ENCODE data around the gene MLF2. TPM values are rescaled to one million over a fixed set of nuclear protein-coding genes. Genes with fewer than 3 reads are reported as not detected.
"Not testable (repeated sequence)": the region's sequence is repeated elsewhere in the genome, so short reads cannot be mapped to it uniquely, and the experiment has no call there.

Gene MLF2
- total RNA-seq, 1 donor from 2014 or later: 94.4 TPM

DNA sequence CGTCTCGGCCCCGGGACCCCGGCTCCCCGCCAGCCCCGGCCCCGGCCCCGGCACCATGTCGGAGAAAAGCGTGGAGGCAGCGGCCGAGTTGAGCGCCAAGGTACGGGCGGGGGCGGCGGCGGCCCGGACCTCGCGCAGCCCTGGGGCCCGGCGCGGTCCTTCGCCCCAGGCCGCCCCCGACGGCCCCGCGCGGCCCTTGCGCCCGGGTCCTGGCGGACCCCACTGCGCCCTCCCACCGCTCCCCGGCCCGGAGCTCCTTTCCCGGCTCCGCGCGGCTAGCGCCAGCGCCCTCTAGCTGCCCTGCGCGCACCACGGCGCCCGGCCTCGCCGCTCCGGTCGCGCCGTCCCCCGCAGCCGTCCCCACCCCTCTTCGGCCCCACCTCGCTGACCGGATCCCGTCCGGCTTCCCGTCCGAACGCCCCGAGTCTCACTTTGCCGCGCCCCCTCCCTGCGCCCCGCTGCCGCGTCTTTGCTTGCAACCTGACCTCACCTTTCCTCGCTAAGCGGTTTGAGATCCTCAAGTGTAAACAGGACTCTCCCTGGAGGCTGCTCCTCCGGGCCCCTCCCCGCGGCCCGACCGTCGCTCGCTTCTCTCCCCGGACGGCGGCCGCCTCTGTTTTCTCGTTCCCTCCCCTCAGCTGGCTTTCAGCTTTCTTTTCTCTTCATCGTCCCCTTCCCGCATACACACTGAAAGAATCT is 13.9 kb upstream of the MLF2 start:
- intact Hi-C loops (cut with micrococcal nuclease): loop anchor here (2.0 to 5.0 kb wide), 2 partner anchors 22 to 79 kb away; partner anchors contain the start of genes CD4 and ZNF384

DNA sequence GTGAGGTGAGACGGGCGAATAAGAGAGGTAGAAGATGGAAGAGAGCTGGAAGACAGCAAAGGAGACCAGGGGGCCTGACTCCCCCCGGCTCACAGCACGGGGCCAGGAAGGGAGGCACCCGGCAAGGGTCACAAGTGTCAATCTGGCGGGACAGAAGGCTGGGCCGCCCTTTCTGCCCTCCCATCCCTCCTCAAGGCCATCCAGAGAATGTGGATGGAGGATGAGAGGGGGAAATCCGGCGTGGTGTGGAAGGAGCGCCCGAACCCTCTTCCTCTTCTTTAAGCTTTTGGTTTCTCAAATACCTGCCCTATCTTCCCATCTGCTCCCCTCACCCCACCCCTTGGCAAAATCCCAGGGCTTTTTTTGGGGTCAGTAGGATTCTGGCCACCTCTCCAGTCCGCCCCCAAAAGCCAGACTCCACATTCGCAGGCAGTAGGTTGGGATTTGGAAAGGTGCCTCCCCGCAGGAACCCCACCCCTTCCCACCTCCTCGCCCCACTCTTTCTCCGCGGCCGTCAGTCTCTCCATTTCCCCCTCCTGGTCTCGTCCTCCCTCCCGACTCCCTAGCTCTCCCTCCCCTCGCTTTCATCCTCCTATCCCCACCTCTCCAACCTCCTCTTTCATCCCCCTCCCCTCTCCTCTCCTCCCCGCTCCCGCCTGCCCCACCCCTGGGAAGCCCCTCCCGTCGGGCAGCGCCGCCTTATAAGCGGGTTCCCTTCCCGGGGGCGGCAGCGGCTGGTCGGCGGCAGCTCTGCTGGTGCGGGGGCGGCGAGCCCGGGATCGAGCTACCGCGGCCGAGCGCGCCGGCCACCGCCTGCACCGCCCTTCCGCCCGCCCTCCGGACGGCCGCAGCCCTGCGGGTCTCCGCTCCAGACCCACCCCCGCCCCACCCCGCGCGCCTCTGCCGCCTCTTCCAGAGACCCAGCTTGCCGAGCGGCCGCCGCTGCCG is 13.0 kb upstream of the MLF2 start, which contains the start of gene PTMS:
Gene PTMS (plus strand): TSS at position 730 of the 948 bp plus-strand sequence. CDS start 343 bp downstream, outside the sequence.
- intact Hi-C loops (cut with micrococcal nuclease): loop anchor here (2.0 to 5.0 kb wide), 3 partner anchors 13 to 79 kb away; partner anchors contain the start of genes CD4 and ZNF384

DNA sequence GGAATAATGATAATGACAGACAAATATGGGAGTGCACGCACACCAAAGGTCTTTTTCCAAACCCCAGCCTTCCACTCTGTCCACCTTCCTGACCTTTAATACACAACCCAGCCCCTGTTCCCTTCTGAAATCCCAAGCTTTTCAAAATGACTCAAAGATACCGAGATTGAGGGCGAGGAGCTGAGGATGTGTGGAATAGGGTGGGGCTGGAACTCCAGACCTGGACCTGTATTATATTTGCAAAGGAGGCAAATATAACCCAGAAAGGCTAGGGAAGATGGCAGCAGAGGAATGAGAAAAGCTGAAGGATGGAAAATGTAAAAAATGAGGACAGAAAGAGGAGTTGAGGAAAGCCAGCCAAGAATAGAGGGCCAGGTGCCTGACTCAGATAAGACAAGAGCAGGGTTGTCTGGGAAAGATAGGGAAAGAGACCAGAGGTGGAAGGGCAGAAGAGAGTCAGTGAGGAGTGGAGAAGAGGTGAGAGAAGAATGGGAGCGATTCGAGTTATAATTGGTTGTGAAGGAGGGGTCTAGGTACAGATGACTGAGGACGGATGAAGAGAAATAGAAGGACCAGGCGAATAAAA is 12.2 kb upstream of the MLF2 start:
- intact Hi-C loops (cut with micrococcal nuclease): loop anchor here (2.0 to 5.0 kb wide), 2 partner anchors 14 to 78 kb away; partner anchors contain the start of gene ZNF384

DNA sequence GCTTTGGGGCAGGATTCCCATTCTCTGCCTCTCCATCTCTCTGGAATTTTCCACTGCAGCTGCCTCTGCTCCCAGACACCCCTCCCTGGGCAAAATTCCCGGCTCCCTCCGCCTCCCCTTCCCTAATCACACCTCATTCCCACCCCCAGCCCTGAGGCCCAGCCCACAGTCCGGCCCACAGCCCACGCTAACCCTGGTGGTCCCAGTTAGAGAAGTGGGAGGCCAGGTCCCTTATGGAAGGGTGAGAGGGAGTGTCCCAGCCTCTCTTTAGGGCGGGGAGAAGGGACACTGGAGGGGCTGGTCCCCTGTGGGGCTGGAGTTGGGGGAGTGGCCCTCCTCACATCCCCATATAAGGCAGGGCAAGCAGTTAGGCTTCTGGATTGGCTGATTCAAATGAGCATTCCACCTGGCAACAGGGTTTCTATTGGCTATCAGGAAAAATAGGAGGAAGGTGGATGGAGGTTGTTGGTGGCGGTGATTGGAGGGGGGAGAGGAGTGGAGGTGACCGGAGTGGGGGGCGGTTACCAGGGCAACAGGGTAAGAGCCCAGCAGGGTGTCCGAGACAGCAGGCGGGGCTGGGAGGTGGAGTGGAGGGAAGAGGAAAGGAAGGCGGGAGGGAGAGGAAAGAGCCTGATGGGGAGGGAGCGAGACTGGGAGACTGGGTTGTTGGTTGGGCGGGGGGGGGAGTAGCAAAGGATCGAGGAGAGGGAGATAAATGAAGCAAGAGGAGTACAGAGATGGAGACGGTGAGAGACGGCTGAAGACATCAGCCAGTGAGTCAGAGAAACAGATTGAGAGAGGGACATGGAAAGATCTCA is 11.3 kb upstream of the MLF2 start:
- intact Hi-C loops (cut with micrococcal nuclease): loop anchor here (1.0 to 2.0 kb wide), 2 partner anchors 11 to 15 kb away; partner anchors contain the start of gene MLF2

DNA sequence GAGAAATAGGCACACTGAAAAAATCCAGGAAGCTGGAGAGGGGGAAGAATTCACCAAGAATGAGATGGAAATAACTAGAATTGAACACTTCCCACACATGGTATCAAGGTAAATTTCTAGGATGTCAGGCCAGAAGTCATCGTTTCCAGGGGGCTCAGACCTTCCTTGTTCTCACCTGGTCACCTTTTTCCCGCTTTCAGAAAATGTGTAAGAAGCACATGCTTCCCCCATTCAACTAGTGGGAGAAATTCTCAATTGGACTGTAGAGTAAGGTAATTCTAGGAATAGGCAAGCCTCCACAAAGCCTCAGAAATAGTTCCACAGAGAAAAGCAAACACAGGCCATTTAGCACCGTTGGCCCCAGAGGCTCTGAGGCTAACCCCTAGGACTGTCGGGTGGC is 10.4 kb upstream of the MLF2 start:
- intact Hi-C loops (cut with micrococcal nuclease): no loop called here

DNA sequence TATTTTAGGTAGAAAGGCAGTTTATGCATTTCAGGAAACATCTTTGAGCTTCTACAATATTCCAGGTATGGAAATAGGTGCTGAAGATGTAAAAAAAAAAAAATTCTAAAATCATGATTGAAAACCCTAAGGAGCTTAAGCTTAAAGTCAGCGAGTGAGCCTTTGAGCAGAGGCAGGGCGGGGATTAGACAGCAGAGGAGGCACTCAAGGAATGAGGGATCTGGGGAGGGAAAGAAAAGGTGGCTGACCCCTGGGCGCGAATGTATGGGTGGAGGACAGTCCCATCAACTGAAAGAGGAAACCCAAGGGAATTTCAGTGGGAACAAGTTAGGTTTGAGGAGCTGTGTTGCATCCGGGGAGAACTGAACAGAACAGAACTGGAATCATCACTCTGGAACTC is 6.8 kb upstream of the MLF2 start:
- intact Hi-C loops (cut with micrococcal nuclease): no loop called here

DNA sequence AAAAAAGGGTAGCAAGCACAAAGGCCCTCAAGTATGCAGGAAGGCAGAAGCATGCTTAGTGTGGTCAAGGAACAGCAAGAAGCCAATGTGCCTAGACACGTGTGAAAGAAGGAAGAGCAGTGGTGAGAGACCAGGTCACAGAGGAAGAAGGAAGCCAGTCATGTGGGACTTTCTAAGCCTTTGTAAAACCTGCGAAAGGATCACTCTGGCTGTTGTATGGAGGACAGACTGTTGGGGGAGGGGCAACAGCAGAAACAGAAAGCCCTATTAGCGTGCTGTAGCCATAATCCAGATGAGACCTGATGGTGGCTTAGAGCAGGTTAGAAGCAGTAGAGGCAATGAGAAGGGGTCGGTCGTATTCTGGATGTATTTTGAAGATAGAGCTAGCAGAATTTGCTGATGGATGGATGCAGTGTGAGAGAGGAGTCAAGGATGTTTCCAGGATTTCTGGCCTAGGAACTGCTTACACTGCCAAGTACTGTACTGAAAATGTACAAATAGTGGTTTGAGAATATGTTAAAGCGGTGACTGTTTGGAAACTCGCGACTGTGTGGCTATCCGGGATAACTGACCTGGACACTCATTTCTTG is 5.7 kb upstream of the MLF2 start:
- intact Hi-C loops (cut with micrococcal nuclease): no loop called here

DNA sequence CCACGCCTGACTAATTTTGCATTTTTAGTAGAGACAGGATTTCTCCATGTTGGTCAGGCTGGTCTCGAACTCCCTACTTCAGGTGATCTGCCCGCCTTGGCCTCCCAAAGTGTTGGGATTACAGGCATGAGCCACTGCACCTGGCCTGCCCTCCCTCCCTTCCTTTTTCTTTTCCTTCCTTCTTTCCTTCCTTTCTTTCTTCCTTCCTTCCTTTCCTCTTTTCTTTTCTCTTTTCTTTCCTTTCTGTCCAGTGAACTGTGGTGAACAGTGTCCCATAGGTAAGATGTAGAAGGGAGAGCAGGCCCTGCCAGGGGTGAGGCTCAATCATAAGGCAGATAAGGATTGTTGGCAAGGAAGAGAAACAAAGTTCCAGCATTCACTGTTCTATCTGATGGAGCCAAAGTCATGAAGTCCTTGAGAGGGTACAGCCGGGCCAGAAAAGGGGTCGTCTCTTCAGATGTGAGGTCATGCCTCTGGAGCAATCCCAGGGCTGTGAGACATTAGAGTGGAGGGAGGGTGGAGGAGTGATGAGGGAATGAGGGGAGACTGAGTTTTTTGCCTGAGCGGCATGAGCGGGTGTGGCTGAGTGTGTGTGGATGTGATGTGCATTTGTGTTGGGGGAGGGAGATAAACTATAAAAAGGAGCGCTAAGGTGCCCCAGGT is 4.2 kb upstream of the MLF2 start:
- intact Hi-C loops (cut with micrococcal nuclease): no loop called here

DNA sequence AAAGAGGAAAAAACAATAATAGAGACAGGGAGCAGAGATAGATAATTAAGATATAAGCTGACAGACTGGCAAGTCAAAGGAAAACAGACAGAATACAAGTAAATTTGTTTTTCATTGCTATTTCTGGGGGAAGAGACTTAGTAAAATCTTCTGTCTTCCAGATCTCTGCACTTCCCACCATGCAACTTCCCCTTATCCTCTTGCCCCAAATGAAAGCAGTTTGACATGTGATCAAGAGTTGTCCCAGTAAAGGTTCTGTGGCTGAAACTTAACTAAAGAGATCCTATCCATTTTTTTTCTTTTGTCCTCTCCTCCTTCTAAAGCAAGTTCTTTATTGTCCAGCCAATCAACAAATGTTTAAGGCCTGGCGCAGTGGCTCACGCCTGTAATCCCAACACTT is 1.5 kb upstream of the MLF2 start:
- intact Hi-C loops (cut with micrococcal nuclease): loop anchor here (5.0 kb wide), 1 partner anchor 147 kb away; the partner anchor contains the start of gene CHD4

DNA sequence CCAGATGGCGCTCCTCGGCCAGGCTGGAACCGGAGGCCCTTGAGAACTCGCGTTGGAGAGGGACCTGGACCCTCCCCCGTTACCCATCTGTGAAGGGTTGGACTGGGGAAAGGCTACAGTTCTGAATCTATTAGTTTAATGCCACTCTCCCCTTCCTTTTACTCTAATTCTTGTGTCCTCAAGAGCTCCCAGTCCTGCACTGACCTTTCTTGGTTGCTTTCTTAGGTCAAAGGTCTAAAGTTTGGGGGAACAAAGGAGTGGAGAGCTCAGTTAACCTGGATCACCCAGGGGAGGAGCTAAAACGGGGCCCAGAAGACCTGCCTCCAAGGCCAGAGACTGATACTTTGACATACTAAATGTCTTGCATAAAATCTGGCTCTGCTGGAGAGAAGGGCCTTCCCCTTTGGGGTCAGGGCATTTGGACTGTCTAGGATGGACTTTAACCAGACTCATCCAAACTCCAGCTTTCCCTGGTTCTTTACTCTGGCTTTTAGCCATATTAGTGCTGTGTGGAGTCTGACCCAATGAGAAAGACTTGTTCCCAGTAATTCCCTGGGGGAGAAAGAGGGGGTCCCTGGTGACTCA is 923 bp upstream of the MLF2 start:
- intact Hi-C loops (cut with micrococcal nuclease): loop anchor here (1.0 to 5.0 kb wide), 10 partner anchors 10 to 147 kb away; partner anchors contain the start of genes CD4, CDCA3, CHD4 and COPS7A

DNA sequence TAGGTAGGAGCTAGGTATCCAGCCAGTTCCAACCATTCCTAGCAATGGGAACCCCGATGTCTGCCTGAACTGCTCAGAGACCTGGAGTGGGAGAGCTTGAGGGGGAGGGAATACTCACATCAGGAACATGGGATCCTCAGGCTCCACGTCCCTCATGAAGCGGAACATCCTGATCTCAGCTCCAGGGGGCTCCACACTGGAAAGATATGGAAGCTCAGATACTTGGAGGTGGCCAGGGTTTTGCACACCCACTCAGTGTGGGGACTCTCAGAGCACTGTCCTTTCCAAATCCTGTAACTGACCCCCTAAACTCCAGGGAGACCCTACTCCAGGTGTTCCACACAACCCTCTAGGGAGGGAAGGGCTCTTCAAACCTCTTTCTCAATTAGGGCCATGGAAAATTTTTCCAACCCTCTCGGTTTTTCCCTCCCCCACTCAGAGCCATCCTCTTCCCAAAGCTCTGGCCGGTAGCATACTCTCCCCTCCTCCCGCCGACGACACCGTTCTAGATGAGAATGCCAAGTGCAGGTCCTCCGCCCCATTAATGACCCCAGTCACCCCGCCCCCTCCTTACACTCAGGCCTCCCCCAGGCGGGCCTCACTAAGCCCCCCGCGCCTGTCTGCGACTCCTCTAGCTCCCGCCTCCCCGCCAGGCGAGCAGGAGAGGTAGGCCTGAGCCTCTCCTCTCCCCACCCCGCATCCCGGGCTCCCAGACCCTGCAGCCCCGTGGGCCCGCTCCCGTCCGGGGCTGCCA is 597 bp downstream of the MLF2 start:
- intact Hi-C loops (cut with micrococcal nuclease): loop anchor here (2.0 to 5.0 kb wide), 2 partner anchors 36 to 145 kb away; partner anchors contain the start of genes CD4 and CHD4

DNA sequence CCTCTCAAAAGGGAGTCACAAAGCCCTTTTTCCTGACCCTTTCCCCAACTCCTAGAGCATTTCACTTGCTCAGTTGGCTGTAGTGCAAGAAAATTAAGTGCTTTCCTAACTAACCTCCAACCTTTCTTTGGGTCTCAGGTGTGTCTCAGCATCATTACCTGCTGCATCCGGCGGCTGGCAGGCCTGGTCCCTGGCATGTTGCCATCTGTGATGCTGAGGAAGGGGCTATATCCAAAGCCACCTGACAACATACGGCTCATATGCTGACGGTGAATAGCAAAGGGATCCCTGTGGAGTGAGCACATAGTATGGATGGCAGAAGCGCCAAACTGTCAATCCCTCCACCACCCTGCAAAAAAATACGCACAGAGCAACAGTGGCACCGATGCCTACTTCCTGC is 1.2 kb downstream of the MLF2 start:
- intact Hi-C loops (cut with micrococcal nuclease): loop anchor here (2.0 to 5.0 kb wide), 2 partner anchors 37 to 144 kb away; partner anchors contain the start of genes CD4 and CHD4

DNA sequence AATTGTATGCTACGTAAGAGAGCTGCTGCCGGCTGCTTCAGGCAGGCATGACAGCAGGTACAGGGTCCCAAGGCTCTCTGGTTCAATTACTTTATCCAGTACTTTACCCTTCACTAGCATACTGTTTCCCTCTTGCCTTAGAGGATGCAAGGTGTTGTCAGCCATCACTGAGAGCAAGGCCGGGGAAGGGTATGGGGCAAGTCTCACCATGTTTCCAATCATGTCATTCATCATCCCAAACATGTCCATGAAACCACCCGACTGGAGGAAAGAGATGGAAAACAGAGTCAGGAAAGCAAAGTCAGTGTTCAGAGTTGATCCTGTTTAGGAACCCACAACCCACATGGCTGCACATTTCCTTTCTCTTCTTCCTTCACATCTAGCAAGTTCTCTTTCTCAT is 2.4 kb downstream of the MLF2 start:
- intact Hi-C loops (cut with micrococcal nuclease): loop anchor here (5.0 kb wide), 1 partner anchor 143 kb away; the partner anchor contains the start of gene CHD4

DNA sequence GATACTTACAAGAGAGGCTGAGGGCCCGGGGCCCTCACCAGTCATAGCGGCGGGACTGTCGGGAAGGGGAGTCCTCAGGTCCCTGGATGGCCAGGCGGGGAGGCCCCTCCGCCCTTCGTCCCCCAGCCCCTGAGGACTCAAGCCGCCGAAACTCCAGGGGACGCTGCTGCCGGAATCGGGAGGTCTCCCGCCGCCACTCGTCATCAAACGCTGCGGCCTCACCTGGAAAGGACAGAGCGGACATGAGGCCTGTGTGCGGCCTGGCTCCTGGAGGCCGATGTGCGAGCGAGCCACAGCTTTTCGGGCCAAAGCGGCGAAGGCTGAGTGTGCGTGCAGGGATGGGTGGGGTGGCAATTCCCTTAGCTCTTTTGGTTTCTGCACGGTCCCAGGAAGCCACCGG is 4.2 kb downstream of the MLF2 start:
- intact Hi-C loops (cut with micrococcal nuclease): no loop called here

DNA sequence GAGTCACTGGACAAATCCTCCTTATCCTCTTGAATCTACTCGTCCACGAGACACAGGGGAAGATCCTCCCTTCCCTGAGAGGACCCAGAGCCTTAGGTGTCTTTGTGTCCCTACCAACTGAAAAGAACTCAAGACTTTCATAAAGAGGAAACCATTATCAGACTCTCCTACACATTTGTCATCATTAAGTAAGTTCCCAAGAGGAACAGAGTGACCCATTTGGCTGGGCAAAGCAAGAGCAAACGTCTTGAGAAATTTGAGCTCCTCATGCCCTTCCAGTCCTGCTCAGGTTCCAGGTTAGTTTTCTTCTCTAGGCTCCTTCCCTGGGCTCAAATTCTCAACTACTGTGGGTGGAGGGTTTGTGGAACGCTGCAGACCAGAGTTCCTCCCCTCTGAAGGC is 5.7 kb downstream of the MLF2 start:
- intact Hi-C loops (cut with micrococcal nuclease): no loop called here

DNA sequence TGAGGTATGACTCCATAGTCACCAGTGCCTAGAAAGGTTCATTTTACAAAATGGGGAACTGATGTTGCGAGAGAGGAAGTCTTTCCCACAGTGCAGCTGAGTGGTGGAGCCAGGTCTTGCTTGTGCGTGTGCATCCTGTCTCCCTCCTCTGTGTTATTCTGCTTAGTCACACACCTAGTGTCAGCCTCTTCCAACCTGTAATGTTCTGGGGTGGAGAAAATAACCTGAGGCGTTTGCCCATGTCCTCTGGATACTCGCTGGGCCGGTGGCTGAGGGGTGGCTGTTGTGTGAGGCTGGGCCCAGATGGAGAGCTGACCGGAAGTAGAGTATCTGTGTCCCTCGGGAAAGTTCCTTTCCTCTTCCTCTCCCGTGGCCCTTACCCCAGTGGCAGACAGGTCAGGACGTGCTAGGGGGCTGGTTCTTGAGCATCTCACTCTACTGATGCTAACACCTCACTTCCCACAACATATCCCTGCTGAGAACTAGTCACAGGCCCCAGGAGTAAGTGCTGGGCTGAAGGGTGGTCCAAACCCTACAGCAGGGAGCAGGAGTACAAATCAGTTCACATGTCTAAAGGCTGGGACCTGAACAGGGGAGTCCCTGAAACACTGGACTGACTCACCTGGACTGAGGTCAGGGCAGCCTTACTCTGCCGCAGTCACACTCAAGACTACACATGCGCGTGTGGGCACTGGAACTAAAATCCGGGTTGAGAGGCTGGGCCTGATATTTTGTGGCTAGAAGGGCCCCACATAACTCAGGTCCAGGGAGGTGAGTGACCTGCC is 7.0 kb downstream of the MLF2 start:
- intact Hi-C loops (cut with micrococcal nuclease): no loop called here

DNA sequence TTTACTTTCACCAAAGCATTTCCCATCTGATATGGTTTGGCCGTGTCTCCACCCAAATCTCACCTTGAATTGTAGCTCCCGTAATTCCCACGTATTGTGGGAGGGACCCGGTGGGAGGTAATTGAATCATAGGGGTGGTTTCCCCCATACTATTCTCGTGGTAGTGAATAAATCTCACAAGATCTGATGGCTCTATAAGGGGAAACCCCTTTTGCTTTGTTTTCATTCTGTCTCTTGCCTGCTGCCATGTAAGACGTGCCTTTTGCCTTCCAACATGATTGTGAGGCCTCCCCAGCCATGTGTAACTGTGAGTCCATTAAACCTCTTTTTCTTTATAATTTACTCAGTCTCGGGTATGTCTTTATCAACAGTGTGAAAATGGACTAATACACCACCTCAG is 9.6 kb downstream of the MLF2 start:
- intact Hi-C loops (cut with micrococcal nuclease): not testable (repeated sequence)
